Esophagus squamous epithelium (tissue), 5 donors: ENCODE measurements around the gene FAM83F. TPM values are rescaled to one million over a fixed set of nuclear protein-coding genes. Genes with fewer than 3 reads are reported as not detected.
"Not testable (repeated sequence)": the region's sequence is repeated elsewhere in the genome, so short reads cannot be mapped to it uniquely, and the experiment has no call there.

ENCODE experiments used
- DNase-seq: peaks from one replicate; lab custom pipeline; 2025; lab: John Stamatoyannopoulos, UW
- H3K27ac ChIP-seq, 4 donors: fragments of 200-600 bp; sonication (generic); one replicate each; pipeline ENCODE4 v1.5.1; 2016 to 2019; ENCODE audit warnings: mild to moderate bottlenecking in 1 of 4
- H3K27me3 ChIP-seq, 4 donors: fragments of 200-600 bp; sonication (generic); 1 replicate in 3 of 4; 2 replicates in 1 of 4; pipeline versions ENCODE4 v1.5.1 to v1.6.0; 2017 to 2021; ENCODE audit warnings: antibody characterized with exemption in 1 of 4
- H3K36me3 ChIP-seq, 3 donors: fragments of 200-600 bp; sonication (generic); one replicate each; pipeline ENCODE4 v1.5.1; 2016 to 2019
- H3K4me1 ChIP-seq, 3 donors: fragments of 200-600 bp; sonication (generic); one replicate each; pipeline ENCODE4 v1.5.1; 2017 to 2019
- H3K4me3 ChIP-seq, 4 donors: fragments of 200-600 bp; sonication (generic); 1 replicate in 3 of 4; 2 replicates in 1 of 4; pipeline ENCODE4 v1.5.1; 2016 to 2019; ENCODE audit warnings: mild to moderate bottlenecking in 2 of 4, moderate library complexity in 1 of 4
- H3K9me3 ChIP-seq, 3 donors: fragments of 200-600 bp; sonication (generic); one replicate each; pipeline ENCODE4 v1.5.1; 2016 to 2019
- CTCF ChIP-seq, 6 experiments: fragments of 450-650 bp in 4 of 6; fragments of 200-600 bp in 2 of 6; sonication (generic) in 2 of 6; IDR thresholded peaks; one replicate each; pipeline ENCODE4 v1.5.1; 2016 to 2019; ENCODE audit warnings: antibody characterized with exemption in 6 of 6, mild to moderate bottlenecking in 4 of 6, moderate library complexity in 4 of 6
- POLR2A ChIP-seq, 4 donors: fragments of 450-650 bp; IDR thresholded peaks; one replicate each; pipeline ENCODE4 v1.6.1; 2017; ENCODE audit warnings: antibody characterized with exemption in 4 of 4, mild to moderate bottlenecking in 4 of 4, moderate library complexity in 3 of 4
- WGBS, 2 donors: methylation state at CpG; one replicate each; pipeline ENCODE4 v1.1.5; 2018; 5-methylcytosine and 5-hydroxymethylcytosine counted together
- intact Hi-C: fragments of 100-400 bp; cut with DNase I; formaldehyde crosslinking; loops from one replicate; pipeline ENCODE4 v1.15.0; 2022
- total RNA-seq, 4 donors: library from RNA; depleted of rRNA; stranded (reverse); fragments of >200 nt; gene quantifications; one replicate each; pipeline ENCODE4 v1.1.0, GENCODE V29; 2016
- donor health status: DM: yes; HTN: yes; CAD: no.

The FAM83F gene
- total RNA-seq, 4 donors from 2014 or later: 25.5 to 39.2 (median 29.6) TPM

GRCh38 chr22:39949964-39950737, 44.6 kb upstream of the FAM83F start:
- Histone ChIP-seq H3K9me3 (no peaks in the 10 kb centered on the region), H3K4me1 (peaks cover 0 to 24% (median 7%) of the 10 kb centered on the region in 3 donors), H3K27ac (no peak overlapping the region), H3K36me3 (no peaks in the 10 kb centered on the region), H3K27me3 (peaks cover 0 to 4% (median 0%) of the 10 kb centered on the region in 4 donors), H3K4me3 (no peak overlapping the region)
- intact Hi-C loops: no loop called here
- WGBS, 2 donors: 76 to 81% methylated on average over 8 of the region's 8 CpGs
- no peak for DNase-seq
- TF ChIP-seq POLR2A (IDR thresholded peaks at IDR 0.05) (no peak), CTCF (IDR thresholded peaks at IDR 0.05) (no peak)

GRCh38 chr22:39951603-39952293, 43.0 kb upstream of the FAM83F start:
- peaks cover 0 to 20% (median 7%) of the 10 kb centered on the region in 3 donors for H3K4me1 ChIP-seq
- intact Hi-C loops, H3K4me3 ChIP-seq, DNase-seq, H3K9me3 ChIP-seq, H3K36me3 ChIP-seq, H3K27me3 ChIP-seq, H3K27ac ChIP-seq: not testable (repeated sequence)
- WGBS, 2 donors: 74 to 79% methylated on average over 11 of the region's 11 CpGs

- Histone ChIP-seq H3K4me3 (no peak overlapping the region), H3K9me3 (no peaks in the 10 kb centered on the region), H3K27me3 (peaks cover 0 to 8% (median 0%) of the 10 kb centered on the region in 4 donors), H3K36me3 (no peaks in the 10 kb centered on the region), H3K4me1 (peaks cover 0 to 16% (median 7%) of the 10 kb centered on the region in 3 donors), H3K27ac (no peak overlapping the region)
- no peak for DNase-seq
- intact Hi-C loops: no loop called here
- TF ChIP-seq POLR2A (IDR thresholded peaks at IDR 0.05) (no peak), CTCF (IDR thresholded peaks at IDR 0.05) (no peak)
- 87 to 94% methylated on average over 6 of the region's 6 CpGs for WGBS, 2 donors
Observed at GRCh38 chr22:39952347-39952746, 42.4 kb upstream of the FAM83F start.

- no peak for DNase-seq
- Histone ChIP-seq H3K4me1 (peaks cover 0 to 16% (median 7%) of the 10 kb centered on the region in 3 donors), H3K9me3 (no peaks in the 10 kb centered on the region), H3K27me3 (peaks cover 0 to 15% (median 0%) of the 10 kb centered on the region in 4 donors), H3K27ac (no peak overlapping the region), H3K4me3 (no peak overlapping the region), H3K36me3 (no peaks in the 10 kb centered on the region)
- TF ChIP-seq CTCF (IDR thresholded peaks at IDR 0.05) (no peak), POLR2A (IDR thresholded peaks at IDR 0.05) (no peak)
- intact Hi-C loops: no loop called here
- 92 to 94% methylated on average over 2 of the region's 2 CpGs for WGBS, 2 donors
Observed at GRCh38 chr22:39953101-39953500, 41.7 kb upstream of the FAM83F start.

GRCh38 chr22:39954584-39955055, 40.1 kb upstream of the FAM83F start:
- WGBS, 2 donors: 89 to 90% methylated on average over 4 of the region's 4 CpGs
- H3K27ac ChIP-seq: no peak overlapping the region
- H3K4me1 ChIP-seq: peaks cover 0 to 25% (median 12%) of the 10 kb centered on the region in 3 donors
- no peaks in the 10 kb centered on the region for H3K36me3 ChIP-seq
- TF ChIP-seq CTCF (IDR thresholded peaks at IDR 0.05): no peak
- no peak for TF ChIP-seq POLR2A (IDR thresholded peaks at IDR 0.05)
- no peak for DNase-seq
- peaks cover 0 to 29% (median 0%) of the 10 kb centered on the region in 4 donors for H3K27me3 ChIP-seq
- no peaks in the 10 kb centered on the region for H3K9me3 ChIP-seq
- intact Hi-C loops: no loop called here
- H3K4me3 ChIP-seq: no peak overlapping the region
